HG02610 (cell line): ENCODE measurements around the gene BTG1.

ENCODE experiments used
- ATAC-seq: cut with Tn5 transposase; IDR thresholded peaks from one replicate; pipeline ENCODE4 v1.9.1; 2021; ENCODE audit warnings: mild to moderate bottlenecking, moderate library complexity; ENCODE audit not compliant: unreplicated experiment

BTG1 gene

GRCh38 chr12:92105110-92105509 is 40.5 kb downstream of the BTG1 start:
- no peak for ATAC-seq

GRCh38 chr12:92102606-92103005 is 43.0 kb downstream of the BTG1 start:
- ATAC-seq = no peak

GRCh38 chr12:92098594-92099380 is 46.9 kb downstream of the BTG1 start:
- no peak for ATAC-seq

- ATAC-seq = peak; percentile 55
These were observed 49.1 kb downstream of the BTG1 start for GRCh38 chr12:92096346-92097136.

GRCh38 chr12:92094751-92095161 is 50.9 kb downstream of the BTG1 start:
- peak; percentile 42 for ATAC-seq

- ATAC-seq = peak; percentile 56
These were observed 51.3 kb downstream of the BTG1 start for GRCh38 chr12:92094301-92094700.
